ENCODE data around the gene SRGAP3. TPM values are rescaled to one million over a fixed set of nuclear protein-coding genes. Genes with fewer than 3 reads are reported as not detected.

The SRGAP3 gene
- total RNA-seq, 2 experiments from 2014 or later = 2.8 to 3.2 TPM

GRCh38 chr3:8980756-8981257 lies 268.6 kb downstream of the SRGAP3 start:
- POLR2A ChIA-PET = no interaction called here
- H3K27me3 ChIP-seq (ENCODE audit: control insufficient read depth in 1 of 2, insufficient read depth in 2 of 2, low read length in 2 of 2) = peaks cover 0 to 4% of the 10 kb centered on the region in 2 experiments
- no peaks in the 10 kb centered on the region for H3K9me3 Mint-ChIP-seq
- H3K4me1 Mint-ChIP-seq (ENCODE audit: low read depth) = no peaks in the 10 kb centered on the region
- no peaks in the 10 kb centered on the region for H3K4me1 ChIP-seq (ENCODE audit: insufficient read depth, low read length)
- peaks cover 26% of the 10 kb centered on the region for H3K27me3 Mint-ChIP-seq
- no peaks in the 10 kb centered on the region for H3K36me3 ChIP-seq (ENCODE audit: insufficient read depth, low read length)
- CTCF ChIA-PET = no interaction called here
- no peaks in the 10 kb centered on the region for H3K36me3 Mint-ChIP-seq (ENCODE audit: low read depth)
- DNase-seq (no peak), ATAC-seq (ENCODE audit: poor library complexity) (no peak)
- H3K9me3 ChIP-seq (ENCODE audit: control insufficient read depth in 1 of 2, insufficient read depth in 1 of 2, low read length in 2 of 2) = peaks cover 0 to 10% of the 10 kb centered on the region in 2 experiments
- H3K4me3 Mint-ChIP-seq = no peak overlapping the region
- H3K27ac ChIP-seq (ENCODE audit: low read depth in 1 of 2, low read length in 2 of 2) = no peak overlapping the region
- TF ChIP-seq CTCF (IDR thresholded peaks at IDR 0.05) = no peak
- H3K27ac Mint-ChIP-seq = no peak overlapping the region
- no peak overlapping the region for H3K4me3 ChIP-seq (ENCODE audit: low read length)
- intact Hi-C loops (cut with DNase I, micrococcal nuclease) = no loop called here

- Mint-ChIP-seq H3K4me3 (no peak overlapping the region), H3K9me3 (no peaks in the 10 kb centered on the region), H3K27me3 (peaks cover 35% of the 10 kb centered on the region), H3K27ac (no peak overlapping the region), H3K4me1 (ENCODE audit: low read depth) (no peaks in the 10 kb centered on the region), H3K36me3 (ENCODE audit: low read depth) (no peaks in the 10 kb centered on the region)
- Histone ChIP-seq H3K27ac (ENCODE audit: low read depth in 1 of 2, low read length in 2 of 2) (no peak overlapping the region), H3K4me3 (ENCODE audit: low read length) (no peak overlapping the region), H3K27me3 (ENCODE audit: control insufficient read depth in 1 of 2, insufficient read depth in 2 of 2, low read length in 2 of 2) (peaks cover 0 to 4% of the 10 kb centered on the region in 2 experiments), H3K36me3 (ENCODE audit: insufficient read depth, low read length) (no peaks in the 10 kb centered on the region), H3K4me1 (ENCODE audit: insufficient read depth, low read length) (no peaks in the 10 kb centered on the region), H3K9me3 (ENCODE audit: control insufficient read depth in 1 of 2, insufficient read depth in 1 of 2, low read length in 2 of 2) (peaks cover 0 to 10% of the 10 kb centered on the region in 2 experiments)
- POLR2A ChIA-PET = no interaction called here
- no peak for DNase-seq
- CTCF ChIA-PET = no interaction called here
- TF ChIP-seq CTCF (IDR thresholded peaks at IDR 0.05) = no peak
- intact Hi-C loops (cut with DNase I, micrococcal nuclease) = no loop called here
- ATAC-seq (ENCODE audit: poor library complexity) = no peak
Measured at GRCh38 chr3:8979262-8979661, 270.2 kb downstream of the SRGAP3 start.

- Mint-ChIP-seq H3K27ac (no peak overlapping the region), H3K4me3 (no peak overlapping the region)
- POLR2A ChIA-PET = no interaction called here
Measured at GRCh38 chr3:8978551-8978950, 270.9 kb downstream of the SRGAP3 start.

More at GRCh38 chr3:8978551-8978950, 270.9 kb downstream of the SRGAP3 start:
- H3K4me3 ChIP-seq (ENCODE audit: low read length) = no peak overlapping the region
- intact Hi-C loops (cut with DNase I, micrococcal nuclease) = no loop called here
- TF ChIP-seq CTCF (IDR thresholded peaks at IDR 0.05) = no peak
- peaks cover 0 to 4% of the 10 kb centered on the region in 2 experiments for H3K27me3 ChIP-seq (ENCODE audit: control insufficient read depth in 1 of 2, insufficient read depth in 2 of 2, low read length in 2 of 2)
- H3K4me1 ChIP-seq (ENCODE audit: insufficient read depth, low read length) = no peaks in the 10 kb centered on the region
- no peak overlapping the region for H3K27ac ChIP-seq (ENCODE audit: low read depth in 1 of 2, low read length in 2 of 2)
- H3K4me1 Mint-ChIP-seq (ENCODE audit: low read depth) = no peaks in the 10 kb centered on the region
- peaks cover 0 to 10% of the 10 kb centered on the region in 2 experiments for H3K9me3 ChIP-seq (ENCODE audit: control insufficient read depth in 1 of 2, insufficient read depth in 1 of 2, low read length in 2 of 2)
- no peak for DNase-seq
- CTCF ChIA-PET = no interaction called here
- H3K9me3 Mint-ChIP-seq = no peaks in the 10 kb centered on the region
- H3K36me3 ChIP-seq (ENCODE audit: insufficient read depth, low read length) = no peaks in the 10 kb centered on the region
- no peak for ATAC-seq (ENCODE audit: poor library complexity)
- no peaks in the 10 kb centered on the region for H3K36me3 Mint-ChIP-seq (ENCODE audit: low read depth)
- peaks cover 36% of the 10 kb centered on the region for H3K27me3 Mint-ChIP-seq
